Measurements from ENCODE around the gene TIMM21. TPM values are rescaled to one million over a fixed set of nuclear protein-coding genes. Genes with fewer than 3 reads are reported as not detected.

The TIMM21 gene
- total RNA-seq, 4 donors from 2014 or later, result 17.9 to 38.0 (median 24.1) TPM

GRCh38 chr18:74185860-74186259 is 37.5 kb downstream of the TIMM21 start:
- DNase-seq (ENCODE audit: low spot score in 2 of 2), result no peak
- WGBS, result 83% methylated on average over 2 of the region's 2 CpGs
- Histone ChIP-seq H3K27ac (no peak overlapping the region), H3K27me3 (peaks cover 11% of the 10 kb centered on the region), H3K4me1 (no peaks in the 10 kb centered on the region), H3K36me3 (no peaks in the 10 kb centered on the region), H3K9me3 (no peaks in the 10 kb centered on the region), H3K4me3 (no peak overlapping the region)
- TF ChIP-seq CTCF (IDR thresholded peaks at IDR 0.05) (no peak), EP300 (IDR thresholded peaks at IDR 0.05) (no peak), POLR2A (IDR thresholded peaks at IDR 0.05) (no peak), POLR2AphosphoS5 (IDR thresholded peaks at IDR 0.05) (no peak)

- no peaks in the 10 kb centered on the region for H3K9me3 ChIP-seq
- no peak for DNase-seq (ENCODE audit: low spot score in 2 of 2)
- H3K27me3 ChIP-seq, result peaks cover 16% of the 10 kb centered on the region
- no peaks in the 10 kb centered on the region for H3K36me3 ChIP-seq
- TF ChIP-seq EP300 (IDR thresholded peaks at IDR 0.05), result no peak
- no peak for TF ChIP-seq POLR2A (IDR thresholded peaks at IDR 0.05)
- TF ChIP-seq CTCF (IDR thresholded peaks at IDR 0.05), result no peak
- TF ChIP-seq POLR2AphosphoS5 (IDR thresholded peaks at IDR 0.05), result no peak
- H3K27ac ChIP-seq, result no peak overlapping the region
- H3K4me3 ChIP-seq, result no peak overlapping the region
- H3K4me1 ChIP-seq, result no peaks in the 10 kb centered on the region
- WGBS, result 63% methylated on average over 3 of the region's 3 CpGs
Observed at GRCh38 chr18:74186661-74187060, 38.3 kb downstream of the TIMM21 start.

- no peak overlapping the region for H3K27ac ChIP-seq
- no peak overlapping the region for H3K4me3 ChIP-seq
- no peaks in the 10 kb centered on the region for H3K9me3 ChIP-seq
- no peak for DNase-seq (ENCODE audit: low spot score in 2 of 2)
- peaks cover 16% of the 10 kb centered on the region for H3K27me3 ChIP-seq
- TF ChIP-seq POLR2A (IDR thresholded peaks at IDR 0.05), result no peak
- TF ChIP-seq CTCF (IDR thresholded peaks at IDR 0.05), result no peak
- no peak for TF ChIP-seq EP300 (IDR thresholded peaks at IDR 0.05)
- no peak for TF ChIP-seq POLR2AphosphoS5 (IDR thresholded peaks at IDR 0.05)
- WGBS, result 66% methylated on average over 4 of the region's 4 CpGs
- H3K36me3 ChIP-seq, result no peaks in the 10 kb centered on the region
- no peaks in the 10 kb centered on the region for H3K4me1 ChIP-seq
Observed at GRCh38 chr18:74190086-74190485, 41.8 kb downstream of the TIMM21 start.

- Histone ChIP-seq H3K27ac (no peak overlapping the region), H3K4me1 (peaks cover 5% of the 10 kb centered on the region), H3K36me3 (no peaks in the 10 kb centered on the region), H3K4me3 (no peak overlapping the region), H3K9me3 (no peaks in the 10 kb centered on the region), H3K27me3 (peaks cover 16% of the 10 kb centered on the region)
- TF ChIP-seq CTCF (IDR thresholded peaks at IDR 0.05) (no peak), POLR2AphosphoS5 (IDR thresholded peaks at IDR 0.05) (no peak), POLR2A (IDR thresholded peaks at IDR 0.05) (no peak), EP300 (IDR thresholded peaks at IDR 0.05) (no peak)
- no peak for DNase-seq (ENCODE audit: low spot score in 2 of 2)
- 89% methylated on average over 14 of the region's 14 CpGs for WGBS
Observed at GRCh38 chr18:74191577-74191976, 43.3 kb downstream of the TIMM21 start.

- no peaks in the 10 kb centered on the region for H3K36me3 ChIP-seq
- H3K4me3 ChIP-seq, result no peak overlapping the region
- H3K27me3 ChIP-seq, result peaks cover 16% of the 10 kb centered on the region
- no peak for TF ChIP-seq POLR2AphosphoS5 (IDR thresholded peaks at IDR 0.05)
- no peak for TF ChIP-seq CTCF (IDR thresholded peaks at IDR 0.05)
- TF ChIP-seq EP300 (IDR thresholded peaks at IDR 0.05), result no peak
- no peak for TF ChIP-seq POLR2A (IDR thresholded peaks at IDR 0.05)
- WGBS, result 67% methylated on average over 3 of the region's 3 CpGs
- DNase-seq (ENCODE audit: low spot score in 2 of 2), result no peak
- H3K9me3 ChIP-seq, result no peaks in the 10 kb centered on the region
- H3K27ac ChIP-seq, result no peak overlapping the region
- H3K4me1 ChIP-seq, result peaks cover 9% of the 10 kb centered on the region
Observed at GRCh38 chr18:74194691-74195090, 46.4 kb downstream of the TIMM21 start.

All from suprapubic skin (tissue), 4 donors.